GM12878 (cell line): ENCODE data around the gene APPL2.

Experiments used
- FOXK2 ChIP-seq: fragments of 450-650 bp; IDR thresholded peaks from 2 replicates; pipeline ENCODE4 v1.6.1; 2017; ENCODE audit warnings: mild to moderate bottlenecking, moderate library complexity
- MYC ChIP-seq: IDR thresholded peaks from 2 replicates; pipeline ENCODE4 v1.6.1; 2011; ENCODE audit warnings: mild to moderate bottlenecking, low read length, moderate library complexity, inconsistent platforms; ENCODE audit not compliant: insufficient read depth, insufficient replicate concordance, insufficient read length, severe bottlenecking
- SREBF1 ChIP-seq: IDR thresholded peaks from 2 replicates; pipeline ENCODE4 v1.6.1; 2012; ENCODE audit warnings: mild to moderate bottlenecking, low read length
- SUZ12 ChIP-seq: fragments of 200-600 bp; sonication (generic); IDR thresholded peaks from one replicate; pipeline ENCODE4 v1.6.1; 2018; ENCODE audit warnings: antibody characterized with exemption, mild to moderate bottlenecking; ENCODE audit not compliant: unreplicated experiment
- TARDBP ChIP-seq: IDR thresholded peaks from 2 replicates; pipeline ENCODE4 v1.6.1; 2016; ENCODE audit warnings: borderline replicate concordance
- YY1 ChIP-seq: IDR thresholded peaks from 2 replicates; pipeline ENCODE4 v1.6.1; 2011; ENCODE audit warnings: low read depth, mild to moderate bottlenecking, low read length
- ZNF274 ChIP-seq: IDR thresholded peaks from one replicate; pipeline ENCODE4 v1.8.0; 2011; ENCODE audit not compliant: insufficient read length, insufficient read depth
- TF ChIP-seq, protein P1 (sequence below): fragments of 450-650 bp; IDR thresholded peaks from 2 replicates; pipeline ENCODE4 v1.6.1; 2017; ENCODE audit warnings: mild to moderate bottlenecking
- TF ChIP-seq, protein P2 (sequence below), 3 experiments: IDR thresholded peaks in 2 of 3; conservative IDR thresholded peaks in 1 of 3; 2 replicates each; pipeline ENCODE4 v1.5.1; 2011; ENCODE audit warnings: low read depth in 3 of 3, low read length in 3 of 3, mild to moderate bottlenecking in 3 of 3, control low read depth in 2 of 3, moderate library complexity in 2 of 3, inconsistent platforms in 1 of 3, mixed read lengths in 1 of 3; ENCODE audit not compliant: control insufficient read depth in 2 of 3, insufficient read depth in 1 of 3; ENCODE audit errors: extremely low read depth in 1 of 3
- TF ChIP-seq, protein P3 (sequence below): IDR thresholded peaks from 2 replicates; pipeline ENCODE4 v1.6.1; 2011; ENCODE audit warnings: low read depth, mild to moderate bottlenecking, low read length, moderate library complexity, borderline replicate concordance; ENCODE audit errors: extremely low read depth
- TF ChIP-seq, protein P4 (sequence below): IDR thresholded peaks from 2 replicates; pipeline ENCODE4 v1.6.1; 2012; ENCODE audit warnings: improper control_type of control experiment, low read depth, low read length; ENCODE audit not compliant: insufficient replicate concordance
- TF ChIP-seq, protein P5 (sequence below): IDR thresholded peaks from 2 replicates; pipeline ENCODE4 v1.6.1; 2012; ENCODE audit warnings: mild to moderate bottlenecking, low read depth, low read length

DNA sequence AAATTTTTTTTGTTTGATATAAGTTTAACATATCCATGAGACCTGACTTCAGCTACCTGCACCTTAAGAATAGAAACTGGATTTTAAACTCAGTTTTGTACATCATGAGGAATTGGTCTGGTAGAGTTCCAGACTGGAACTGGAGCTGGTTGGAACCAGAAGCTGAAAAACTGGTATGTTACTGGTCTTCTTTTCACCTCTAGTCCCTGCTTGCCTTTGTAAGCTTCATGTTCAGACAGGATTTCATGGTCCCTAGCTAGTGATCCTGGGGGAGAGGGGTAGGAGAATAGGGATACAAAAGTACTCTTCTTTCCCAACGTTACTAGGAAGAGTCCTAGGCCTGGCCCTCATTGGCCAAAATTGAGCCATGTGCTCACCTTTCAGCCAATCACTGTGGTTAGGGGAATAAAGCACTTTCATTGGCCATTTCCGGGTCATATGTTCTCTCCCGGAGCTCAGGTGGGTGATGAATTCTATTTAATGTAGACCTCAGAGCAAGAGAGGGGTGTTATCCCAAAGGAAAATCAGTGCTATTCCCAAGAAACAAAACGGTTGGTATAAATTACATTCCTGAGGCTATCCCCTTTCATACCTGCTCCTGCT is 36.9 kb upstream of the APPL2 start:
- TF ChIP-seq ZNF274 (no peak), YY1 (no peak), MYC (no peak), SUZ12 (no peak), TARDBP (no peak), FOXK2 (no peak), SREBF1 (no peak)
- TF ChIP-seq, protein P1, sequence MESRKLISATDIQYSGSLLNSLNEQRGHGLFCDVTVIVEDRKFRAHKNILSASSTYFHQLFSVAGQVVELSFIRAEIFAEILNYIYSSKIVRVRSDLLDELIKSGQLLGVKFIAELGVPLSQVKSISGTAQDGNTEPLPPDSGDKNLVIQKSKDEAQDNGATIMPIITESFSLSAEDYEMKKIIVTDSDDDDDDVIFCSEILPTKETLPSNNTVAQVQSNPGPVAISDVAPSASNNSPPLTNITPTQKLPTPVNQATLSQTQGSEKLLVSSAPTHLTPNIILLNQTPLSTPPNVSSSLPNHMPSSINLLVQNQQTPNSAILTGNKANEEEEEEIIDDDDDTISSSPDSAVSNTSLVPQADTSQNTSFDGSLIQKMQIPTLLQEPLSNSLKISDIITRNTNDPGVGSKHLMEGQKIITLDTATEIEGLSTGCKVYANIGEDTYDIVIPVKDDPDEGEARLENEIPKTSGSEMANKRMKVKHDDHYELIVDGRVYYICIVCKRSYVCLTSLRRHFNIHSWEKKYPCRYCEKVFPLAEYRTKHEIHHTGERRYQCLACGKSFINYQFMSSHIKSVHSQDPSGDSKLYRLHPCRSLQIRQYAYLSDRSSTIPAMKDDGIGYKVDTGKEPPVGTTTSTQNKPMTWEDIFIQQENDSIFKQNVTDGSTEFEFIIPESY = no peak
- TF ChIP-seq, protein P2, sequence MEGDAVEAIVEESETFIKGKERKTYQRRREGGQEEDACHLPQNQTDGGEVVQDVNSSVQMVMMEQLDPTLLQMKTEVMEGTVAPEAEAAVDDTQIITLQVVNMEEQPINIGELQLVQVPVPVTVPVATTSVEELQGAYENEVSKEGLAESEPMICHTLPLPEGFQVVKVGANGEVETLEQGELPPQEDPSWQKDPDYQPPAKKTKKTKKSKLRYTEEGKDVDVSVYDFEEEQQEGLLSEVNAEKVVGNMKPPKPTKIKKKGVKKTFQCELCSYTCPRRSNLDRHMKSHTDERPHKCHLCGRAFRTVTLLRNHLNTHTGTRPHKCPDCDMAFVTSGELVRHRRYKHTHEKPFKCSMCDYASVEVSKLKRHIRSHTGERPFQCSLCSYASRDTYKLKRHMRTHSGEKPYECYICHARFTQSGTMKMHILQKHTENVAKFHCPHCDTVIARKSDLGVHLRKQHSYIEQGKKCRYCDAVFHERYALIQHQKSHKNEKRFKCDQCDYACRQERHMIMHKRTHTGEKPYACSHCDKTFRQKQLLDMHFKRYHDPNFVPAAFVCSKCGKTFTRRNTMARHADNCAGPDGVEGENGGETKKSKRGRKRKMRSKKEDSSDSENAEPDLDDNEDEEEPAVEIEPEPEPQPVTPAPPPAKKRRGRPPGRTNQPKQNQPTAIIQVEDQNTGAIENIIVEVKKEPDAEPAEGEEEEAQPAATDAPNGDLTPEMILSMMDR (IDR thresholded peaks at IDR 0.05 in 2 of 3, conservative IDR thresholded peaks at IDR 0.05 in 1 of 3; ENCODE audit: control insufficient read depth in 2 of 3, extremely low read depth in 1 of 3, insufficient read depth in 1 of 3, low read depth in 3 of 3, low read length in 3 of 3) = no peak
- TF ChIP-seq, protein P3, sequence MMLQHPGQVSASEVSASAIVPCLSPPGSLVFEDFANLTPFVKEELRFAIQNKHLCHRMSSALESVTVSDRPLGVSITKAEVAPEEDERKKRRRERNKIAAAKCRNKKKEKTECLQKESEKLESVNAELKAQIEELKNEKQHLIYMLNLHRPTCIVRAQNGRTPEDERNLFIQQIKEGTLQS = no peak
- TF ChIP-seq, protein P4, sequence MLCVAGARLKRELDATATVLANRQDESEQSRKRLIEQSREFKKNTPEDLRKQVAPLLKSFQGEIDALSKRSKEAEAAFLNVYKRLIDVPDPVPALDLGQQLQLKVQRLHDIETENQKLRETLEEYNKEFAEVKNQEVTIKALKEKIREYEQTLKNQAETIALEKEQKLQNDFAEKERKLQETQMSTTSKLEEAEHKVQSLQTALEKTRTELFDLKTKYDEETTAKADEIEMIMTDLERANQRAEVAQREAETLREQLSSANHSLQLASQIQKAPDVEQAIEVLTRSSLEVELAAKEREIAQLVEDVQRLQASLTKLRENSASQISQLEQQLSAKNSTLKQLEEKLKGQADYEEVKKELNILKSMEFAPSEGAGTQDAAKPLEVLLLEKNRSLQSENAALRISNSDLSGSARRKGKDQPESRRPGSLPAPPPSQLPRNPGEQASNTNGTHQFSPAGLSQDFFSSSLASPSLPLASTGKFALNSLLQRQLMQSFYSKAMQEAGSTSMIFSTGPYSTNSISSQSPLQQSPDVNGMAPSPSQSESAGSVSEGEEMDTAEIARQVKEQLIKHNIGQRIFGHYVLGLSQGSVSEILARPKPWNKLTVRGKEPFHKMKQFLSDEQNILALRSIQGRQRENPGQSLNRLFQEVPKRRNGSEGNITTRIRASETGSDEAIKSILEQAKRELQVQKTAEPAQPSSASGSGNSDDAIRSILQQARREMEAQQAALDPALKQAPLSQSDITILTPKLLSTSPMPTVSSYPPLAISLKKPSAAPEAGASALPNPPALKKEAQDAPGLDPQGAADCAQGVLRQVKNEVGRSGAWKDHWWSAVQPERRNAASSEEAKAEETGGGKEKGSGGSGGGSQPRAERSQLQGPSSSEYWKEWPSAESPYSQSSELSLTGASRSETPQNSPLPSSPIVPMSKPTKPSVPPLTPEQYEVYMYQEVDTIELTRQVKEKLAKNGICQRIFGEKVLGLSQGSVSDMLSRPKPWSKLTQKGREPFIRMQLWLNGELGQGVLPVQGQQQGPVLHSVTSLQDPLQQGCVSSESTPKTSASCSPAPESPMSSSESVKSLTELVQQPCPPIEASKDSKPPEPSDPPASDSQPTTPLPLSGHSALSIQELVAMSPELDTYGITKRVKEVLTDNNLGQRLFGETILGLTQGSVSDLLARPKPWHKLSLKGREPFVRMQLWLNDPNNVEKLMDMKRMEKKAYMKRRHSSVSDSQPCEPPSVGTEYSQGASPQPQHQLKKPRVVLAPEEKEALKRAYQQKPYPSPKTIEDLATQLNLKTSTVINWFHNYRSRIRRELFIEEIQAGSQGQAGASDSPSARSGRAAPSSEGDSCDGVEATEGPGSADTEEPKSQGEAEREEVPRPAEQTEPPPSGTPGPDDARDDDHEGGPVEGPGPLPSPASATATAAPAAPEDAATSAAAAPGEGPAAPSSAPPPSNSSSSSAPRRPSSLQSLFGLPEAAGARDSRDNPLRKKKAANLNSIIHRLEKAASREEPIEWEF = no peak
- TF ChIP-seq, protein P5, sequence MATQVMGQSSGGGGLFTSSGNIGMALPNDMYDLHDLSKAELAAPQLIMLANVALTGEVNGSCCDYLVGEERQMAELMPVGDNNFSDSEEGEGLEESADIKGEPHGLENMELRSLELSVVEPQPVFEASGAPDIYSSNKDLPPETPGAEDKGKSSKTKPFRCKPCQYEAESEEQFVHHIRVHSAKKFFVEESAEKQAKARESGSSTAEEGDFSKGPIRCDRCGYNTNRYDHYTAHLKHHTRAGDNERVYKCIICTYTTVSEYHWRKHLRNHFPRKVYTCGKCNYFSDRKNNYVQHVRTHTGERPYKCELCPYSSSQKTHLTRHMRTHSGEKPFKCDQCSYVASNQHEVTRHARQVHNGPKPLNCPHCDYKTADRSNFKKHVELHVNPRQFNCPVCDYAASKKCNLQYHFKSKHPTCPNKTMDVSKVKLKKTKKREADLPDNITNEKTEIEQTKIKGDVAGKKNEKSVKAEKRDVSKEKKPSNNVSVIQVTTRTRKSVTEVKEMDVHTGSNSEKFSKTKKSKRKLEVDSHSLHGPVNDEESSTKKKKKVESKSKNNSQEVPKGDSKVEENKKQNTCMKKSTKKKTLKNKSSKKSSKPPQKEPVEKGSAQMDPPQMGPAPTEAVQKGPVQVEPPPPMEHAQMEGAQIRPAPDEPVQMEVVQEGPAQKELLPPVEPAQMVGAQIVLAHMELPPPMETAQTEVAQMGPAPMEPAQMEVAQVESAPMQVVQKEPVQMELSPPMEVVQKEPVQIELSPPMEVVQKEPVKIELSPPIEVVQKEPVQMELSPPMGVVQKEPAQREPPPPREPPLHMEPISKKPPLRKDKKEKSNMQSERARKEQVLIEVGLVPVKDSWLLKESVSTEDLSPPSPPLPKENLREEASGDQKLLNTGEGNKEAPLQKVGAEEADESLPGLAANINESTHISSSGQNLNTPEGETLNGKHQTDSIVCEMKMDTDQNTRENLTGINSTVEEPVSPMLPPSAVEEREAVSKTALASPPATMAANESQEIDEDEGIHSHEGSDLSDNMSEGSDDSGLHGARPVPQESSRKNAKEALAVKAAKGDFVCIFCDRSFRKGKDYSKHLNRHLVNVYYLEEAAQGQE = no peak
